Sigmoid colon (tissue), 3 donors: Measurements from ENCODE around the gene DSCAML1.

Source experiments
- POLR2A ChIP-seq, 2 donors: fragments of 450-650 bp; IDR thresholded peaks; one replicate each; pipeline ENCODE4 v1.6.1; 2016; ENCODE audit warnings: antibody characterized with exemption in 2 of 2, mild to moderate bottlenecking in 2 of 2, moderate library complexity in 2 of 2
- TF ChIP-seq, protein P1 (sequence below), 4 experiments: fragments of 450-650 bp in 3 of 4; fragments of 200-600 bp in 1 of 4; IDR thresholded peaks; one replicate each; pipeline ENCODE4 v1.5.1; 2016 to 2019; ENCODE audit warnings: antibody characterized with exemption in 4 of 4, mild to moderate bottlenecking in 3 of 4, moderate library complexity in 2 of 4

DNA sequence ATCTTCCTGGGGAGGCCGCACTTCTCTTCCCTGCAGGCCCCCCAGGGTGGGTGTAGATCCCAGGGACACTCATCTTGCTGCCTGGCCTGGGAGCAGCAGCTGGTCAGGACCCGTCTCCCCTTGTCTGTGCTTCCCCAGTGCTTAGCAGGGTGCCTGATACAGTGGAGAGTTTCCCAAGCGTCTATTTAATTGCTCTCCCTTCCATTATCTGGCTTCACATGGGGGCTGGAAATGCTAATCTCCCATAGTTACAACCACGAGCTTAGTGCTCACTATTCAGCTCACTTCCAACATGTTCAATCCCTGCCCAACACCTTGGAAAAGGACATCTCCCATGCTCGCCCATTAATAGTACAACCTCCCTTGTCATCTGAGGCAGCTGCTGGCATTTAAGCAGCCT lies 100.5 kb downstream of the DSCAML1 start:
- no peak for TF ChIP-seq POLR2A (IDR thresholded peaks at IDR 0.05)
- TF ChIP-seq, protein P1, sequence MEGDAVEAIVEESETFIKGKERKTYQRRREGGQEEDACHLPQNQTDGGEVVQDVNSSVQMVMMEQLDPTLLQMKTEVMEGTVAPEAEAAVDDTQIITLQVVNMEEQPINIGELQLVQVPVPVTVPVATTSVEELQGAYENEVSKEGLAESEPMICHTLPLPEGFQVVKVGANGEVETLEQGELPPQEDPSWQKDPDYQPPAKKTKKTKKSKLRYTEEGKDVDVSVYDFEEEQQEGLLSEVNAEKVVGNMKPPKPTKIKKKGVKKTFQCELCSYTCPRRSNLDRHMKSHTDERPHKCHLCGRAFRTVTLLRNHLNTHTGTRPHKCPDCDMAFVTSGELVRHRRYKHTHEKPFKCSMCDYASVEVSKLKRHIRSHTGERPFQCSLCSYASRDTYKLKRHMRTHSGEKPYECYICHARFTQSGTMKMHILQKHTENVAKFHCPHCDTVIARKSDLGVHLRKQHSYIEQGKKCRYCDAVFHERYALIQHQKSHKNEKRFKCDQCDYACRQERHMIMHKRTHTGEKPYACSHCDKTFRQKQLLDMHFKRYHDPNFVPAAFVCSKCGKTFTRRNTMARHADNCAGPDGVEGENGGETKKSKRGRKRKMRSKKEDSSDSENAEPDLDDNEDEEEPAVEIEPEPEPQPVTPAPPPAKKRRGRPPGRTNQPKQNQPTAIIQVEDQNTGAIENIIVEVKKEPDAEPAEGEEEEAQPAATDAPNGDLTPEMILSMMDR (IDR thresholded peaks at IDR 0.05) = no peak
